ENCODE measurements around the gene SYNE3. TPM values are rescaled to one million over a fixed set of nuclear protein-coding genes. Genes with fewer than 3 reads are reported as not detected.

SYNE3 gene
- total and polyA plus RNA-seq, 9 of the 15 experiments (the other 6 are each of a cell fraction or from before 2014, with no cell fraction given), result 0.04 to 3.1 (median 0.55) TPM

DNA sequence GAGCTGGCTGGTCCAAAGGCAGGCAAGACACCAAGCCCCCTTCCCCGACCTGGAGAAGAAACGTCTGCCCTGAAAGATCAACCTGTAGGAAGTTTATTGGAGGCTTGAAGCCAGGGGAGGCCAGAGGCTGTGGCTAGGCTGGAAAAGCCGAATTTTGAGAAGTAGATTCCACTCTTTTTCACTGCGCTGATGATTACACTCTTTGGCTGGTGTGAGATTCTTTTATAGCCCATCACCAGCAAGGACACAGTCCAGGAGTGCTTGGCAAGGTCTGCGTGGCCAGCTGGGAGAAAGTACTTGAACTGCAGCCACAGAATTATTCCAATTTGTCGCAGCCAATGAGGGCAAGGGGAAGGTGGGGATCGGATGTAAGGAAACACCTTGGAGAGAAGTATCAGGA is 45.0 kb downstream of the SYNE3 start:
- no peaks in the 10 kb centered on the region for H3K79me2 ChIP-seq (ENCODE audit: control insufficient read depth, insufficient read depth, low read length)
- no peak for TF ChIP-seq ZNF324 (CRISPR knock-in tag; IDR thresholded peaks at IDR 0.05)
- no peak for TF ChIP-seq ZNF408 (CRISPR knock-in tag; IDR thresholded peaks at IDR 0.05; ENCODE audit: low read depth)
- no peak for TF ChIP-seq ZNF445 (CRISPR knock-in tag; IDR thresholded peaks at IDR 0.05; ENCODE audit: low read depth)
- no peak for TF ChIP-seq ARID2 (IDR thresholded peaks at IDR 0.05)
- TF ChIP-seq SAFB2 (IDR thresholded peaks at IDR 0.05; ENCODE audit: borderline replicate concordance, low read depth, low read length, severe bottlenecking), result no peak
- TF ChIP-seq, protein P1, sequence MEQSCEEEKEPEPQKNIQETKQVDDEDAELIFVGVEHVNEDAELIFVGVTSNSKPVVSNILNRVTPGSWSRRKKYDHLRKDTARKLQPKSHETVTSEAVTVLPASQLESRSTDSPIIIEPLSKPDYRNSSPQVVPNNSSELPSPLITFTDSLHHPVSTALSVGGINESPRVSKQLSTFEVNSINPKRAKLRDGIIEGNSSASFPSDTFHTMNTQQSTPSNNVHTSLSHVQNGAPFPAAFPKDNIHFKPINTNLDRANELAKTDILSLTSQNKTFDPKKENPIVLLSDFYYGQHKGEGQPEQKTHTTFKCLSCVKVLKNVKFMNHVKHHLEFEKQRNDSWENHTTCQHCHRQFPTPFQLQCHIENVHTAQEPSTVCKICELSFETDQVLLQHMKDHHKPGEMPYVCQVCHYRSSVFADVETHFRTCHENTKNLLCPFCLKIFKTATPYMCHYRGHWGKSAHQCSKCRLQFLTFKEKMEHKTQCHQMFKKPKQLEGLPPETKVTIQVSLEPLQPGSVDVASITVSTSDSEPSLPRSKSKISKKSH (CRISPR knock-in tag; IDR thresholded peaks at IDR 0.05), result no peak
- TF ChIP-seq PCBP2 (IDR thresholded peaks at IDR 0.05; ENCODE audit: low read depth, low read length, poor library complexity, severe bottlenecking), result no peak
- no peak for TF ChIP-seq ZNF124 (CRISPR knock-in tag; IDR thresholded peaks at IDR 0.05)
- TF ChIP-seq HNRNPUL1 (IDR thresholded peaks at IDR 0.05; ENCODE audit: low read length), result no peak
- TF ChIP-seq, protein P2, sequence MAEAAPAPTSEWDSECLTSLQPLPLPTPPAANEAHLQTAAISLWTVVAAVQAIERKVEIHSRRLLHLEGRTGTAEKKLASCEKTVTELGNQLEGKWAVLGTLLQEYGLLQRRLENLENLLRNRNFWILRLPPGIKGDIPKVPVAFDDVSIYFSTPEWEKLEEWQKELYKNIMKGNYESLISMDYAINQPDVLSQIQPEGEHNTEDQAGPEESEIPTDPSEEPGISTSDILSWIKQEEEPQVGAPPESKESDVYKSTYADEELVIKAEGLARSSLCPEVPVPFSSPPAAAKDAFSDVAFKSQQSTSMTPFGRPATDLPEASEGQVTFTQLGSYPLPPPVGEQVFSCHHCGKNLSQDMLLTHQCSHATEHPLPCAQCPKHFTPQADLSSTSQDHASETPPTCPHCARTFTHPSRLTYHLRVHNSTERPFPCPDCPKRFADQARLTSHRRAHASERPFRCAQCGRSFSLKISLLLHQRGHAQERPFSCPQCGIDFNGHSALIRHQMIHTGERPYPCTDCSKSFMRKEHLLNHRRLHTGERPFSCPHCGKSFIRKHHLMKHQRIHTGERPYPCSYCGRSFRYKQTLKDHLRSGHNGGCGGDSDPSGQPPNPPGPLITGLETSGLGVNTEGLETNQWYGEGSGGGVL (CRISPR knock-in tag; IDR thresholded peaks at IDR 0.05), result no peak
- BruUV-seq (replicated peaks), result no TSS peak
- no peaks in the 10 kb centered on the region for H3K9me3 ChIP-seq (replicated peaks; ENCODE audit: control insufficient read depth, insufficient read depth, low read depth, low read length)
- FAIRE-seq, result no peak
- in situ Hi-C loops (cut with MboI) (no loop called here), intact Hi-C loops (cut with micrococcal nuclease) (no loop called here)
- H3K27me3 ChIP-seq (ENCODE audit: control insufficient read depth in 2 of 2, insufficient read depth in 2 of 2, low read length in 2 of 2), result peaks cover 0 to 14% of the 10 kb centered on the region in 2 experiments; a peak in 1 of 5 replicates
- ATAC-seq, result no peak
- WGBS (ENCODE audit: insufficient coverage, low coverage, missing lambda C conversion rate), result 9% methylated on average over 7 of the region's 7 CpGs
- no peak overlapping the region for H3K9ac ChIP-seq (ENCODE audit: insufficient read depth in 1 of 2, low read depth in 2 of 2, low read length in 2 of 2)
- H3K4me3 ChIP-seq, result no peak overlapping the region
- H3K36me3 ChIP-seq (ENCODE audit: control insufficient read depth, insufficient read depth, low read length), result no peaks in the 10 kb centered on the region
- H3K4me2 ChIP-seq (ENCODE audit: insufficient read depth, low read length), result no peak overlapping the region
- H2AFZ ChIP-seq (ENCODE audit: low read depth, low read length), result no peak overlapping the region
- no peak overlapping the region for H3K27ac ChIP-seq (ENCODE audit: extremely low read depth, low read depth, low read length)
- H3K9me1 ChIP-seq (ENCODE audit: control insufficient read depth, insufficient read depth, low read length), result no peaks in the 10 kb centered on the region
- POLR2A ChIA-PET, result interaction anchor here (0.7 to 1.2 kb wide), 3 partner anchors 19 to 314 kb away, joined by 3 to 4 read pairs (median 3); no protein-coding TSS in a partner anchor
- H4K20me1 ChIP-seq (replicated peaks; ENCODE audit: control insufficient read depth, insufficient read depth, low read length), result peaks cover 7% of the 10 kb centered on the region
- DNase-seq (ENCODE audit: extremely low read depth in 1 of 4, low spot score in 3 of 4), result no peak
- peaks cover 0 to 5% of the 10 kb centered on the region in 2 experiments; a peak in 2 of 5 replicates for H3K4me1 ChIP-seq (replicated peaks in 1 of 2; ENCODE audit: control insufficient read depth in 2 of 2, insufficient read depth in 2 of 2, low read length in 2 of 2)
- CTCF ChIA-PET (ENCODE audit: low intra/inter-chr PET ratio), result no interaction called here
